H1 (cell line): ENCODE data around the gene RTKN. TPM values are rescaled to one million over a fixed set of nuclear protein-coding genes. Genes with fewer than 3 reads are reported as not detected.

Source experiments
- CTCF ChIA-PET: fragments of 300-600 bp; sonication (Branson Sonifier 250); formaldehyde crosslinking; loops from one replicate; lab custom pipeline; 2021; ENCODE audit not compliant: partially characterized antibody; lab: Charles Lee
- POLR2A ChIA-PET: fragments of 300-600 bp; sonication (Branson Sonifier 250); formaldehyde crosslinking; loops from one replicate; lab custom pipeline; 2021; ENCODE audit warnings: inconsistent platforms; ENCODE audit not compliant: partially characterized antibody; lab: Charles Lee
- DNase-seq, 2 experiments: peaks; one replicate each; pipeline versions ENCODE4 v3.0.0 to v3.0.0-alpha.2; 2010 to 2022; ENCODE audit warnings: low spot score in 2 of 2, low read depth in 1 of 2, mixed read lengths in 1 of 2
- FAIRE-seq: peaks from 2 replicates; lab custom pipeline; 2011; peaks lifted over from hg19 to GRCh38; lab: Jason Lieb, UNC
- H2AFZ ChIP-seq: 2 replicates; pipeline ENCODE4 v1.8.1; 2012; ENCODE audit warnings: low read length, inconsistent platforms
- H2AK5ac ChIP-seq: 2 replicates; pipeline ENCODE4 v1.6.1; 2013; ENCODE audit warnings: low read depth, low read length
- H2BK120ac ChIP-seq: replicated peaks from 2 replicates; pipeline ENCODE3; 2013; ENCODE audit warnings: low read depth, low read length, inconsistent platforms
- H2BK12ac ChIP-seq: 2 replicates; pipeline ENCODE4 v1.6.1; 2013; ENCODE audit warnings: low read depth, low read length
- H2BK15ac ChIP-seq: 2 replicates; pipeline ENCODE4 v1.6.1; 2013; ENCODE audit warnings: low read length
- H2BK20ac ChIP-seq: 2 replicates; pipeline ENCODE4 v1.6.1; 2013; ENCODE audit warnings: low read length
- H2BK5ac ChIP-seq: 2 replicates; pipeline ENCODE4 v1.6.1; 2013; ENCODE audit warnings: low read depth, low read length
- H3K14ac ChIP-seq: 2 replicates; pipeline ENCODE4 v1.6.1; 2013; ENCODE audit warnings: inconsistent platforms; ENCODE audit not compliant: insufficient read length
- H3K18ac ChIP-seq: 2 replicates; pipeline ENCODE4 v1.6.1; 2013; ENCODE audit warnings: low read length; ENCODE audit errors: extremely low read depth
- H3K23ac ChIP-seq: 2 replicates; pipeline ENCODE4 v1.6.1; 2013; ENCODE audit warnings: inconsistent platforms; ENCODE audit not compliant: insufficient read length
- H3K23me2 ChIP-seq: 2 replicates; pipeline ENCODE4 v1.6.1; 2013; ENCODE audit warnings: low read depth, low read length
- H3K27ac ChIP-seq: 2 replicates; pipeline ENCODE4 v1.6.1; 2011; ENCODE audit warnings: low read depth, low read length, inconsistent platforms
- H3K27me3 ChIP-seq, 4 experiments: replicated peaks in 1 of 4; 1 replicate in 1 of 4; 2 replicates in 3 of 4; pipeline versions ENCODE4 v1.6.1 to v1.8.1; 2011 to 2013; ENCODE audit warnings: low read length in 3 of 4, mild to moderate bottlenecking in 3 of 4, inconsistent platforms in 2 of 4, mixed read lengths in 2 of 4, moderate library complexity in 1 of 4; ENCODE audit not compliant: control insufficient read depth in 3 of 4, insufficient read depth in 3 of 4; ENCODE audit errors: extremely low read depth in 1 of 4
- H3K36me3 ChIP-seq, 4 experiments: 2 replicates each; pipeline versions ENCODE4 v1.6.1 to v1.8.1; 2011 to 2013; ENCODE audit warnings: mild to moderate bottlenecking in 4 of 4, low read length in 3 of 4, moderate library complexity in 2 of 4, control low read depth in 1 of 4, inconsistent platforms in 1 of 4; ENCODE audit not compliant: insufficient read depth in 4 of 4, control insufficient read depth in 2 of 4
- H3K4ac ChIP-seq: replicated peaks from 2 replicates; pipeline ENCODE3; 2013; ENCODE audit warnings: low read length, low read depth, mixed read lengths, inconsistent platforms; ENCODE audit not compliant: insufficient read length
- H3K4me1 ChIP-seq, 4 experiments: replicated peaks in 1 of 4; 1 replicate in 1 of 4; 2 replicates in 3 of 4; pipeline versions ENCODE4 v1.6.1 to v1.8.1; 2011 to 2013; ENCODE audit warnings: low read length in 3 of 4, inconsistent platforms in 2 of 4, mixed read lengths in 1 of 4; ENCODE audit not compliant: insufficient read depth in 4 of 4, control insufficient read depth in 3 of 4
- H3K4me2 ChIP-seq, 2 experiments: 2 replicates each; pipeline versions ENCODE4 v1.6.1 to v1.8.1; 2011 to 2013; ENCODE audit warnings: low read depth in 2 of 2, low read length in 2 of 2, control low read depth in 1 of 2, inconsistent platforms in 1 of 2, mild to moderate bottlenecking in 1 of 2; ENCODE audit not compliant: insufficient read depth in 1 of 2
- H3K4me3 ChIP-seq, 4 experiments: fragments of 200-600, 300-600 bp in 1 of 4; sonication (generic), shearing (Covaris generic), sonication (Bioruptor Twin) in 1 of 4; 2 replicates each; pipeline versions ENCODE4 v1.5.1 to v1.8.1; 2011 to 2016; ENCODE audit warnings: low read length in 4 of 4, low read depth in 3 of 4, control low read depth in 2 of 4, inconsistent platforms in 2 of 4, mild to moderate bottlenecking in 2 of 4, mixed read lengths in 1 of 4, moderate library complexity in 1 of 4; ENCODE audit not compliant: insufficient read depth in 2 of 4; ENCODE audit errors: extremely low read depth in 1 of 4
- H3K56ac ChIP-seq: replicated peaks from 2 replicates; pipeline ENCODE3; 2013; ENCODE audit warnings: low read depth, mild to moderate bottlenecking, mixed read lengths, low read length, inconsistent platforms; ENCODE audit not compliant: insufficient read length
- H3K79me1 ChIP-seq: 2 replicates; pipeline ENCODE4 v1.6.1; 2013; ENCODE audit warnings: low read depth, low read length, control low read depth
- H3K79me2 ChIP-seq, 2 experiments: 2 replicates each; pipeline versions ENCODE4 v1.6.1 to v1.8.1; 2012 to 2013; ENCODE audit warnings: low read length in 2 of 2, mild to moderate bottlenecking in 2 of 2, inconsistent platforms in 1 of 2; ENCODE audit not compliant: insufficient read depth in 2 of 2, control insufficient read depth in 1 of 2
- H3K9ac ChIP-seq, 4 experiments: replicated peaks in 1 of 4; 1 replicate in 1 of 4; 2 replicates in 3 of 4; pipeline versions ENCODE4 v1.6.1 to v1.8.1; 2011 to 2013; ENCODE audit warnings: low read depth in 3 of 4, low read length in 3 of 4, control low read depth in 2 of 4, mild to moderate bottlenecking in 2 of 4, moderate library complexity in 2 of 4, inconsistent platforms in 1 of 4; ENCODE audit errors: extremely low read depth in 1 of 4
- H3K9me3 ChIP-seq, 2 experiments: 2 replicates each; pipeline versions ENCODE4 v1.6.1 to v1.8.1; 2012 to 2013; ENCODE audit warnings: mild to moderate bottlenecking in 2 of 2, moderate library complexity in 2 of 2, control low read depth in 1 of 2, inconsistent platforms in 1 of 2, low read depth in 1 of 2, low read length in 1 of 2, mixed read lengths in 1 of 2; ENCODE audit not compliant: insufficient read depth in 2 of 2
- H4K20me1 ChIP-seq, 2 experiments: replicated peaks in 1 of 2; 2 replicates each; pipeline versions ENCODE3 to v1.8.1; 2011 to 2013; ENCODE audit warnings: inconsistent platforms in 2 of 2, low read length in 2 of 2, mild to moderate bottlenecking in 1 of 2; ENCODE audit not compliant: insufficient read depth in 2 of 2, control insufficient read depth in 1 of 2
- H4K5ac ChIP-seq: 2 replicates; pipeline ENCODE4 v1.6.1; 2013; ENCODE audit warnings: low read length, low read depth, mixed read lengths, inconsistent platforms; ENCODE audit not compliant: insufficient read length
- H4K8ac ChIP-seq: 2 replicates; pipeline ENCODE4 v1.8.0; 2013; ENCODE audit warnings: mild to moderate bottlenecking, moderate library complexity, low read length, inconsistent platforms; ENCODE audit not compliant: insufficient read depth; ENCODE audit errors: extremely low read depth
- H4K91ac ChIP-seq: replicated peaks from 2 replicates; pipeline ENCODE3; 2013; ENCODE audit warnings: low read length, mixed read lengths, inconsistent platforms; ENCODE audit not compliant: insufficient read length
- BCL11A ChIP-seq, 2 experiments: IDR thresholded peaks; one replicate each; pipeline ENCODE4 v1.6.1; 2011; ENCODE audit warnings: low read depth in 2 of 2, low read length in 2 of 2, mild to moderate bottlenecking in 2 of 2
- CHD1 ChIP-seq: IDR thresholded peaks from 2 replicates; pipeline ENCODE4 v1.6.1; 2012; ENCODE audit warnings: low read depth, low read length, improper control_type of control experiment
- CREB1 ChIP-seq: IDR thresholded peaks from 2 replicates; pipeline ENCODE4 v1.6.1; 2012; ENCODE audit warnings: inconsistent platforms
- EGR1 ChIP-seq: IDR thresholded peaks from 2 replicates; pipeline ENCODE4 v1.6.1; 2011; ENCODE audit warnings: low read depth, low read length, borderline replicate concordance
- HDAC6 ChIP-seq: IDR thresholded peaks from one replicate; pipeline ENCODE4 v1.7.1; 2012; ENCODE audit warnings: low read depth, mild to moderate bottlenecking, inconsistent platforms, low read length, moderate library complexity
- NRF1 ChIP-seq: IDR thresholded peaks from 2 replicates; pipeline ENCODE4 v1.6.1; 2011; ENCODE audit warnings: mild to moderate bottlenecking, low read depth, low read length, improper control_type of control experiment
- POLR2AphosphoS5 ChIP-seq: IDR thresholded peaks from 2 replicates; pipeline ENCODE4 v1.6.1; 2011; ENCODE audit warnings: low read depth, low read length
- RFX5 ChIP-seq: IDR thresholded peaks from 2 replicates; pipeline ENCODE4 v1.6.1; 2011; ENCODE audit warnings: low read depth, low read length, improper control_type of control experiment, borderline replicate concordance
- SP4 ChIP-seq: IDR thresholded peaks from 2 replicates; pipeline ENCODE4 v1.6.1; 2012; ENCODE audit warnings: low read length, inconsistent platforms
- YY1 ChIP-seq: IDR thresholded peaks from 2 replicates; pipeline ENCODE4 v1.6.1; 2011; ENCODE audit warnings: low read depth, mild to moderate bottlenecking, low read length
- WGBS, 2 experiments: shearing (Covaris generic) in 1 of 2; methylation state at CpG; one replicate each; pipeline versions ENCODE4 v1.1.6 to v1.1.7; 2013 to 2015; ENCODE audit warnings: low lambda C conversion rate in 2 of 2, mixed read lengths in 2 of 2, inconsistent platforms in 1 of 2, low coverage in 1 of 2, missing lambda C conversion rate in 1 of 2; ENCODE audit not compliant: insufficient replicate concordance in 2 of 2, insufficient coverage in 1 of 2, insufficient read length in 1 of 2; ENCODE audit errors: extremely low coverage in 1 of 2, missing lambda C conversion rate in 1 of 2; 5-methylcytosine and 5-hydroxymethylcytosine counted together
- polyA plus RNA-seq, 7 experiments: library from polyadenylated mRNA; depleted of rRNA in 3 of 7; stranded (reverse) in 5 of 7; unstranded in 2 of 7; fragments of >200 nt in 5 of 7; fragments of 200-250 nt in 2 of 7; gene quantifications; 1 replicate in 5 of 7; 2 replicates in 1 of 7; 4 replicates in 1 of 7; pipeline versions ENCODE4 v1.2.1 to v1.2.3, GENCODE V29; 2011 to 2013; ENCODE audit warnings: missing spikeins in 2 of 7, mixed read lengths in 2 of 7
- total RNA-seq: library from RNA; stranded (reverse); fragmentation: NEBNext Ultra II Directional; extraction: Animal tissue kit (Norgen Biotek cat#: 25700); gene quantifications from 2 replicates; pipeline ENCODE4 v1.2.1, GENCODE V29; 2021
- TF ChIP-seq, protein P1 (sequence below): IDR thresholded peaks from 2 replicates; pipeline ENCODE4 v1.6.1; 2012; ENCODE audit warnings: inconsistent platforms
- TF ChIP-seq, protein P2 (sequence below): IDR thresholded peaks from 2 replicates; pipeline ENCODE4 v1.6.1; 2011; ENCODE audit warnings: low read depth, mild to moderate bottlenecking, low read length; ENCODE audit not compliant: insufficient read depth

RTKN gene
- total and polyA plus RNA-seq, 2 of the 8 experiments (the other 6 are each of a cell fraction or from before 2014, with no cell fraction given), result 40.2 to 54.1 TPM

DNA sequence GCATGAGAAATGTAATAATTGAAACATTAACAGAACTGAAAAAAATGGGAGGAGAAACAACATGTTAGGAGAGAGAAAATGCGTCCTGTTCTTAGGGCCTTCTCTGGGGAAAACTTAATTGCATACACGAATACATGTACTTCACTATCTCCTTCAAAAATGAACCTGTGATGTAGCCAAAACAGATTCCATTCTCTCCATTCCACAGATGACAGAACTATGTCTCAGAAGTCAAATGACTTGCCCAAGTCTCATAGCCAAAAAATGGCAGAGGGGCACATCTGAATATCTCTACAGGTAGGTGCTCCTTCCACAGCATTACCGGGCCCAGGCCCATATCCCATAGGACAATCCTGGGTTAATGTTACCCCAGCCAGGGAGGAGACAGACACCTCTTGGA, 57.7 kb downstream of the RTKN start:
- Histone ChIP-seq H2AK5ac (no peak overlapping the region), H3K56ac (no peak overlapping the region), H3K4me3 (no peak overlapping the region), H2BK20ac (no peak overlapping the region), H3K36me3 (peaks cover 0 to 5% (median 2%) of the 10 kb centered on the region in 4 experiments; a peak in 4 of 8 replicates), H2BK120ac (no peak overlapping the region), H3K4me2 (no peak overlapping the region), H3K79me2 (peaks cover 5 to 80% of the 10 kb centered on the region in 2 experiments), H3K18ac (no peak overlapping the region), H4K20me1 (peaks cover 15 to 25% of the 10 kb centered on the region in 2 experiments), H3K23ac (no peak overlapping the region), H3K14ac (no peak overlapping the region), H3K4ac (no peak overlapping the region), H3K4me1 (peaks cover 0 to 9% (median 7%) of the 10 kb centered on the region in 4 experiments; a peak in 6 of 7 replicates), H3K27ac (no peak overlapping the region), H3K9ac (no peak overlapping the region), H4K5ac (no peak overlapping the region), H2AFZ (no peak overlapping the region), H3K9me3 (no peaks in the 10 kb centered on the region), H2BK5ac (no peak overlapping the region), H3K27me3 (no peaks in the 10 kb centered on the region), H2BK12ac (no peak overlapping the region), H4K8ac (no peak overlapping the region), H3K23me2 (no peaks in the 10 kb centered on the region), H3K79me1 (peaks cover 33% of the 10 kb centered on the region), H4K91ac (no peak overlapping the region), H2BK15ac (no peak overlapping the region)
- FAIRE-seq, result no peak
- ChIA-PET CTCF (no interaction called here), POLR2A (interaction anchor here (0.6 kb wide), 1 partner anchor 18 kb away, joined by 3 read pairs; no protein-coding TSS in a partner anchor)
- WGBS, 2 experiments, result 91% methylated on average over 3 of the region's 3 CpGs; no CpG with 5 or more reads in 1 of the 2 experiments
- DNase-seq, result no peak
- no peak for TF ChIP-seq HDAC6
- TF ChIP-seq CHD1, result no peak
- TF ChIP-seq NRF1, result no peak
- TF ChIP-seq, protein P1, sequence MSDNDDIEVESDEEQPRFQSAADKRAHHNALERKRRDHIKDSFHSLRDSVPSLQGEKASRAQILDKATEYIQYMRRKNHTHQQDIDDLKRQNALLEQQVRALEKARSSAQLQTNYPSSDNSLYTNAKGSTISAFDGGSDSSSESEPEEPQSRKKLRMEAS, result no peak
- no peak for TF ChIP-seq RFX5
- TF ChIP-seq, protein P2, sequence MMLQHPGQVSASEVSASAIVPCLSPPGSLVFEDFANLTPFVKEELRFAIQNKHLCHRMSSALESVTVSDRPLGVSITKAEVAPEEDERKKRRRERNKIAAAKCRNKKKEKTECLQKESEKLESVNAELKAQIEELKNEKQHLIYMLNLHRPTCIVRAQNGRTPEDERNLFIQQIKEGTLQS, result no peak
- TF ChIP-seq BCL11A (IDR thresholded peaks at IDR 0.05; ENCODE audit: low read depth in 2 of 2, low read length in 2 of 2), result no peak
- TF ChIP-seq EGR1, result no peak
- TF ChIP-seq SP4, result no peak
- no peak for TF ChIP-seq CREB1
- TF ChIP-seq POLR2AphosphoS5, result no peak
- TF ChIP-seq YY1, result no peak
